CD4-positive, alpha-beta T cell treated with Interleukin-4 for 4 hours (primary cell): ENCODE measurements around the gene CD48.
"Not testable (repeated sequence)": the region's sequence is repeated elsewhere in the genome, so short reads cannot be mapped to it uniquely, and the experiment has no call there.

Experiments used
- DNase-seq: peaks from one replicate; pipeline ENCODE4 v3.0.0-alpha.2; 2020

The CD48 gene

GRCh38 chr1:160675641-160676410 lies 35.8 kb downstream of the CD48 start:
- peak; percentile 81 for DNase-seq

DNA sequence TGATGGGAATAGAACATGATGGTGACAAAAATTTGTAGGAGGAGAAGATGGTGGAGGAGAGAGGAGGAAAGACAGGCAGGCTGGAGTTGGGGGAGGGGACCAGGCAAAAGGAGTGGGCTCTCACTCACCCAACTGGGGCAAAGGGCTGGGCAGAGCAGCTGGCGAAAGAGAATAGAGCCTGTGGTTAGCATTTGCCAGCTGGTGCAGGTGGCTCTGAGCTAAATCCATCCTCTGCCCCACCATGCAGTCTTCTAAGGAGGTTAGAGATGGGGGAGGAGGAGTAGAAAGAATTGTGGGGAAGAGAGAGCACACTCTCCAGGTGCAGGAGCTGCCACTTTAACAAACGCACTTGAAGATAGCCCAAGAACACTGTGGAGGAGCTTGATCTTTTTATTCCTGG lies 37.2 kb downstream of the CD48 start:
- DNase-seq = no peak

DNA sequence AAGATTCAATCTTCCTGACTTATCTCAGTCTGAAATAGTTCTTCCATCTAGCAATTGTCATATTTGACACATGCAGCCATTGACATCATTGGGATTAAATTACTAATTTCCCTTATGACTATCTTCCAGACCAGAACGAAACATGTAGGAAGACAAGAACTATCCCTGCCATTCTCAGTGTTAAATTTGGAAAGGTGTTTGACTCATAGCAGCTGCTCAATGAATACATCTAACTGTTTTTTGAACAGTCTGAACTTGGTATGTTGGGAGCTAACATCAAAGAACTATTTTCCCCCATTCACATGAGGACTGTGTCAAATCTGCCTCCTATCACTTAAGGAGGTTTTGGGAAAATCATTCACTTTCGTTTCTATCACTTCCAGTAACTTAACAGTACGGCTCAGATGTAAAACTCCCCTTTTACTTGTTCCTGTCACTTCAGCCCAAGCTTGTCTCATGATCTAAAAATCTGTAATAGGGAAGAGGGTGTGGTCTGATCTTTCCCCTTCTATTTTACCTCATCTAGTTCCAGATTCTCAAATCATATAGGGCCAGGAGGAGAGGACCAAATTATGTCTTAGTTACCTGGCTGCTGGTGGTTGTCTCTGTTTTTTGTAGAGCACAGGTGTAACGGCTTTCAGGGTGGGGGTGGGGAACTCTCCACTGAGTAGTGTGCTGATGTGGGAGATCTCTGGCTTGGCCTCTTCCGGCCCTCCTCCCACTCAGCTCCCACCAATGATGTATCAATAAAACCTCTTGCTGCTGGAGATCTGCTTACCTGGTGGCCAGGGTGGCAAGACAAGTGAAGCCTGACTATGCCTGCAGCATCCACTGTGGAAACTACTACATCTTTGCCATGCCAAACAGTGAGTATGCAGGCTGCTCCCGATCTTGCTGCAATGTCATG lies 38.6 kb downstream of the CD48 start:
- no peak for DNase-seq

DNA sequence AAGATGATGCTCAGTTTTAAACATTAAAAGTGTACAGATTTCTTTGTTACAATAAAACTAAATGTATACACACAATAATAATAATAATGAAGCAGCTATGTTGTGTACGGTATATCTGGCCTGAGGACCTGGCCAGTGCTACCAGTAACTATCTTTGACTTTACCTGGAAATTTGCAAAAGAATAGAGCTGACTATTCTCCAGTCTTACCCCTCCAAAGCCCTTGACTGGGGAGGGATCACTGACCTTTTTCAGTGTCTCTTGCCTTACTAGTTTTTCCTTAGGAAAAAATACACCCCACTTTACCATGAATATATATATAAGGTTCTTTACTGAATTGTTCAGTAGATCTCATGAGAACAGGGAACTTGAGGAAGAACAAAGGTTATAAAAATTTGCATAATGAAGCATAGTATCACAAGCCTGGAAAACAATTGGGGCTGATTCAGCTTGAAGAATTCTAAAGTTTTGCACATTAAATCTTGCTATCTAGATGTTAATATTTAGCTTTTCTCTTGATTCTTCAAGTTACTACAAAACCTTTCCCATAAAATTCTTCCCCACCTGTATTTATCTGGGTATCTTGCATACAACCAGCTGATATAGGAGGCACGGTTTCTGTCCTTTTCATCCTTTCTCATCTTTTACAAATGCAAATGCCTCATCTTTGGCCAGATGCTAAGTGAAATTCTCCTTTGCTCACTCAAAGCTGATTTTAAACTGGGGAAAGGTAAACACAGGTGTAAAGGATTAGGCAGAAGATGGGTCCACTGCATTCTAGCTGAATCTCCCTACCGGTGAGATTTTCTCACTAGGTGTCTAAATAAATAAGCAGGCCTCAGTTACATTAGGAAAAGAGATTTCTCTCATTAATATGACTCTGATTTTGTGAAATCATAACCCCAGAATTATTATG lies 39.8 kb downstream of the CD48 start:
- DNase-seq = no peak

GRCh38 chr1:160670701-160671100 lies 40.9 kb downstream of the CD48 start:
- DNase-seq = no peak

GRCh38 chr1:160669802-160670201 lies 41.8 kb downstream of the CD48 start:
- no peak for DNase-seq

GRCh38 chr1:160669276-160669675 lies 42.3 kb downstream of the CD48 start:
- DNase-seq = no peak

DNA sequence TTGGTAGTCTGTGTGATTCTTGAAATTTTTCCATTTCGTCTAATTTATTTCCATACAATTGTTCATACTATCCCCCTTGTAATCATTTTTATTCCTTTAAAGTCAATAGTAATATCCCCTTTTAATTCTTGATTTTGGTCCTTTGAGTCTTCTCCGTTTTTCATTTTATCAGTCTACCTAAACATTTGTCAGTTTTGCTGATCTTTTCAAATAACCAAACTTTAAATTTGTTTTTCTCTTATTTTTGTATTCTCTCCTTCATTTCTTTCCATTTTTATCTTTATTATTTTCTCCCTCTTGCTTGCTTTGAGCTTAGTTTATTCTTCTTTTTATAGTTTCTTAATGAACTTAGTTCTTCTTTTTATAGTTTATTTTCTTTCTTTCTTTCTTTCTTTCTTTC lies 43.7 kb downstream of the CD48 start:
- DNase-seq = no peak

GRCh38 chr1:160666079-160666442 lies 45.6 kb downstream of the CD48 start:
- no peak for DNase-seq

GRCh38 chr1:160665330-160666078 lies 46.1 kb downstream of the CD48 start:
- peak; percentile 30 for DNase-seq

GRCh38 chr1:160664573-160665051 lies 47.0 kb downstream of the CD48 start:
- peak; percentile 62 for DNase-seq

DNA sequence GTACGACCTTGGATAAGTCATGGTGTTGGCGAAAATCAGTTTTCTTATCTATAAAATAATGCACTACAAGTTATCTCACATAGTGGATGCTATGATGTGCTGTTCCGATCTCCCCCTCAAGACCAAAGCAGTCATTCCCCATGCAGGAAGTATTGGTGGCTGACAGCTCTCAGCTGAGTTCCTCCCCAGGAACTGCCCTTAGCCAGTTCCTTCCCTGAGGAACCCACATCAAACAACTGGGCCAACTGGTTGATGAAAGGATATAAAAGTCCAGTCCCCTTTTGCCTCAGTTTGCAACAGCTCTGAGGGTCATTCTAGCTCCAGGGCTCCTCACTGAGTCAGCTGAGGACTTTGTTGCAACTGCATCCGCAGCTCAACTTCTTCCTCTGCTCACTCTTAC lies 48.7 kb downstream of the CD48 start:
- peak; percentile 30 for DNase-seq

GRCh38 chr1:160659566-160659965 lies 52.1 kb downstream of the CD48 start:
- no peak for DNase-seq

- no peak for DNase-seq
These were observed 52.8 kb downstream of the CD48 start for GRCh38 chr1:160658814-160659193.

DNA sequence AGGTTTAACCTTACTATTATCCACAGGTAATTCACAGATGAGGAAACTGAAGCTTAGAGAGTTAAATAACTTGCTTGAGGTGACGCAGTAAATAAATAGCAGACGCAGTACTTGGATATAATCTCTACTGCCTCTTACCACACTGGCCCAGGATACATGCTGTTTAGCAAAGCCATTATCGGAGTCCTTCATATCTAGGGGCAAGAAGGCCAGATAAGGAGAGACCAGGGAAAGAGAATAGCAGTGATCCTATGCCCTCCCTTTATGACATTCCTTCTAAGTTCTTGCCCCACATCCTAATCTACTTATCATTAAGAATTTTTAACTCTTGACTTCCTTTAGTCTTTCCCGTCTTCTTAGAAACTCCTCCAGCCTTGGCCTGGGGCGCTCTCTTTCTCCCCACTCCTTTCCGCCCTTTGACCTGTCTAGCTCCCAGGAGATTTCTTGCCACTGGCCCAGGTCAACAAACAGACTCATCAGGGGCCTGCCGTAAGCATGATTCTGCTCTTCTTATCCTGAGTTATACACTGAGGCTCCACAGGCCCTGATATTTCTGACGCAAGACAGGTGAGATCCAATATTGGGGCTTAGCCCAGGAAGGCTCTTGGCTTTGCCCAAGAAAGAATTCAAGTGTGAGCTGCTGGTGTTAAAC lies 53.3 kb downstream of the CD48 start:
- no peak for DNase-seq

GRCh38 chr1:160657250-160657781 lies 54.3 kb downstream of the CD48 start:
- DNase-seq = no peak

- no peak for DNase-seq
These were observed 54.9 kb downstream of the CD48 start for GRCh38 chr1:160656737-160657136.

GRCh38 chr1:160653620-160654016 lies 58.0 kb downstream of the CD48 start:
- no peak for DNase-seq

GRCh38 chr1:160652924-160653619 lies 58.5 kb downstream of the CD48 start:
- DNase-seq = no peak

DNA sequence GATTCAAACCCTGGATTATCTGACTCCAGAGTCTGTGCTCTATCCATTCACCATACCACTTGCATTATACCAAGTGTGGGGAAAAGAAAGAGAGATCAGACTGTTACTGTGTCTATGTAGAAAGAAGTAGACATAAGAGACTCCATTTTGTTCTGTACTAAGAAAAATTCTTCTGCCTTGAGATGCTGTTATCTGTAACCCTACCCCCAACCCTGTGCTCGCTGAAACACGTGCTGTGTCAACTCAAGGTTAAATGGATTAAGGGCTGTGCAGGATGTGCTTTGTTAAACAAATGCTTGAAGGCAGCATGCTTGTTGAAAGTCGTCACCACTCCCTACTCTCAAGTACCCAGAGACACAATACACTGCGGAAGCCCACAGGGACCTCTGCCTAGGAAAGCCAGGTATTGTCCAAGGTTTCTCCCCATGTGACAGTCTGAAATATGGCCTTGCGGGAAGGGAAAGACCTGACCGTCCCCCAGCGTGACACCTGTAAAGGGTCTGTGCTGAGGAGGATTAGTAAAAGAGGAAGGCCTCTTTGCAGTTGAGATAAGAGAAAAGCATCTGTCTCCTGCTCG lies 59.5 kb downstream of the CD48 start:
- not testable (repeated sequence) for DNase-seq
